GM18507 (cell line): Measurements from ENCODE around the gene CLCF1.
"Not testable (repeated sequence)": the region's sequence is repeated elsewhere in the genome, so short reads cannot be mapped to it uniquely, and the experiment has no call there.

Experiments
- DNase-seq: peaks from one replicate; pipeline ENCODE4 v3.0.0; 2011; ENCODE audit warnings: low read depth; ENCODE audit not compliant: insufficient read length; ENCODE audit errors: extremely low spot score
- FAIRE-seq: peaks from 2 replicates; lab custom pipeline; 2011; peaks lifted over from hg19 to GRCh38; lab: Jason Lieb, UNC

Gene CLCF1

DNA sequence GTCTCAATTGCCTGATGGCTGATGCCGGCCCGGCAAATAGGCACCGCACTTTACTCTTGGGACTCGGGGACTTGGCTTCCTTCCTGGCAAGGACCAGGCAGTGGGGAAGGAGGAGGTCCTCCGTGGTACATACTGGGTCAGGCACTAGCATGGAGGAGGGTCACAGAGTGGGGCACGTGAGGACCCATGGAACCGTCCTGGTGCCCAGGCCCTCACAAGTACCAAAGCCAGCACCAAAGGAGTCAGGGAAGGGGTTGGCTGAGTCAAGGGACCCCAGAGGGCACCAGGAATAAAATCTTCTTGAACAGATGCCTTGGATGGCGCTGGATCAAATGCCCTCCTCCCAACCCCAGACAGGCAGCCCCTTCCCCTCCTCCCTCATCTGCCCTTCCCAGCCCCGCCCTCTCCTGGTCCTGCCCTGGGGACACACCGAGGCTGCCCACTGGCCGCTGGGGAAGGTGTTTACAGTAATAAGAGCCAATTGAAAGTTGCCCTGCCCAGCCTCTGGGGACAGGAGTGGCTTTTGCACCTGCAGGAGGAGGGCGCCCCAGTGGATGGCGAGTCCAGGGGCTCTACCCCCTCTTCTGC, 36.5 kb upstream of the CLCF1 start:
- peak; percentile 60 for FAIRE-seq
- no peak for DNase-seq

DNA sequence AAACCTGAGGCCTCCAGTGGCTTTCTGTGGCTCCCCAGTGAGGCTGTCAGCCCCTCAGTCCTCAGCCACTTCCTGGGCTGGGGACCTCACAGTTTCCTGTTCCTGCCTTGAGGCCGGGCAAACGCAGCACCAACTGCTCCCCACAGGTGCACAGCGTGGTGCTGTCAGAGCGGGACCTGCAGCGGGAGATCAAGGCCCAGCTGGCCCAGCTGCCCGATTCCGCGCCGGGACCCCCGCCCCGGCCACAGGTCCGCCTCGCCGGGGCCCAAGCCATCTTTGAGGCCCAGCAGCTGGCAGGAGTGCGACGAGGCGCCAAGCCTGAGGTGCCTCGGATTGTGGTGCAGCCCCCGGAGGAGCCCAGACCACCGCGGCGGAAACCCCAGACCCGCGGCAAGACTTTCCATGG, 35.9 kb upstream of the CLCF1 start:
- DNase-seq (peak; percentile 65), FAIRE-seq (peak; percentile 94)

DNA sequence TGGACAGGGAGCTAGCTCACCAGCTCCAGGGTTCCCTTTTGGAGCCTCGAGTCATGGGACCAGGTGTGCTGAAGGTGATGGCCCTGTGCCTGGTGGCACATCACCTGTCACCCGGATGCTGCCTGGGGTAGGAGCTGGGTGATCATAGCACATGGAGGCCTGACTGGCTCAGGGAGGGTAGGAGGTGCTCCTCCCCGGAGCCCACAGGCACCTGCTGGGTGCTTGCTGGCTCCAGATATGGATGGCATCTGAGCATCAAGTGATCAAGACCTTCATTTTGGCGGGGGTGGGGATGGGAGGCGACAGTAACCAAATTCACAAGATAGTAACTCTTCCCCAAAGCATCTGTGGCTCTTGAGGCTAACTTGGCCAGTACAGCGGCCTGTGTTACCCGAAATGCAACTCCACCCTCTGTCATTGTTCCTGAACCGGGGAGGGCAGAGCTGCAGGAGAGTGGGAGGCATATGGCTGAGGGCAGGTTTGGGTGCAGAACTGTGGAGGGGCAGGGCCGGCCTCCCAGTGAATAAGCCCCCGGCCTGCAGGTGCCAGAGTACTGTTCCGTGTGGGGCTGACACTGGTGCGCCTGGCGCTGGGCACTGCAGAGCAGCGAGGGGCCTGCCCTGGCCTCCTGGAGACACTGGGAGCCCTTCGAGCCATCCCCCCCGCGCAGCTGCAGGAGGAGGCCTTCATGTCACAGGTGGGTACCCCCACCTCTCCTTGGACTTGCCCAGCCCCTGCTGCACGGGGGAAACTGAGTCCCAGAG, 35.2 kb upstream of the CLCF1 start:
- no peak for FAIRE-seq
- DNase-seq, result no peak

DNA sequence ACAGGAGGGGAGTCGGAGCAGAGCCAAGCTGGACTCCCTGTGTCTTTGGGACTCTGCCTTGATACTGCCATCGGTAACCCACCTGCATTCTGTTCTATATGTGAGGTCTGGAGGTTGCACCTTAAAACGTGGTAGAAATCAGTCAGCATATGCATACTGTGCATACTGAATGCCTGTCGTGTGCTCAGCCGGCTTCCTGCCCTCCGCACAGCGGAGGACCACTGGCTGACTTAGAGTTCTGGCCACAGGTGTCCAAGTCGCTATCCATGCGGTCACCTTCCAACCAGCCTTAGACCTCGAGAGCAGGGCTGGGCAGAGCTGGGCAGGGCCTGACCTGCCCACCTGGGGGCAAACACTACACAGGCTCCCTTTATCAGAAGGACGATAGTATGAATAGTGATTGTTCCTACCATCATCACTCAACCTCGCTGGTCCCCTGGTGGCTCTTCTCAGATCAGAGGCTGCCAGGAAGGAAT, 34.3 kb upstream of the CLCF1 start:
- no peak for FAIRE-seq

DNA sequence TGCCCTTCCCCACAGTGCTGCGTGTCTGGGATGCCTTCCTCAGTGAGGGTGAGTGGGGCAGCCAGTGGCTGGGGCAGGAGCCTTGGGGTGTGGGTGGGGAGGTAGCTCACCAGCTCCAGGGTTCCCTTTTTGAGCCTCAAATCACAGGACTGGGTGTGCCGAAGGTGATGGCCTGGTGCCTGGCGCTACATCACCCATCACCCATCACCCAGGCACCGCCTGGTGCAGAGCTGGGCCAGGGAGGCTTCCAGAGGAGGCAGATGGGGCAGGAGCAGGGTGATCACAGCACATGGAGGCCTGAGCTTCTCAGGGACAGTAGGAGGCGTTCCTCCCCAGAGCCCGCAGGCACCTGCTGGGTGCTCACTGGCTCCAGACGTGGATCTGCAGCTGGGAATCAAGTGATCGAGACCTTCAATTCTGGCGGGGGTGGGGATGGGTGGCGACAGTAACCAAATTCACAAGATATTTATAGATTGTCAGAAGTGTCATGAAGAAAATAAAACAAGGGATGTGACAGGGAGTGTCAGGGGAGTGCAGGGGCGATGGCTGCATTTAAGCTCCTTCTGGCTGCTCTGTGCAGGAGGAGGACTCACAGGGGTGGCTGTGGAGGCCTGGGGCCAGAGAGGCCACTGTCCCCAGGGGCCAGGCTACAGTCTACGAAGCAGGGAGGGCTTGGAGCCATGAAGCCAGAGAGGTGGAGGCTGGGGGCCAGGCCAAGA, 33.7 kb upstream of the CLCF1 start:
- FAIRE-seq (no peak), DNase-seq (no peak)

More for the DNA sequence above, 34.3 kb upstream of the CLCF1 start:
- DNase-seq, result no peak

DNA sequence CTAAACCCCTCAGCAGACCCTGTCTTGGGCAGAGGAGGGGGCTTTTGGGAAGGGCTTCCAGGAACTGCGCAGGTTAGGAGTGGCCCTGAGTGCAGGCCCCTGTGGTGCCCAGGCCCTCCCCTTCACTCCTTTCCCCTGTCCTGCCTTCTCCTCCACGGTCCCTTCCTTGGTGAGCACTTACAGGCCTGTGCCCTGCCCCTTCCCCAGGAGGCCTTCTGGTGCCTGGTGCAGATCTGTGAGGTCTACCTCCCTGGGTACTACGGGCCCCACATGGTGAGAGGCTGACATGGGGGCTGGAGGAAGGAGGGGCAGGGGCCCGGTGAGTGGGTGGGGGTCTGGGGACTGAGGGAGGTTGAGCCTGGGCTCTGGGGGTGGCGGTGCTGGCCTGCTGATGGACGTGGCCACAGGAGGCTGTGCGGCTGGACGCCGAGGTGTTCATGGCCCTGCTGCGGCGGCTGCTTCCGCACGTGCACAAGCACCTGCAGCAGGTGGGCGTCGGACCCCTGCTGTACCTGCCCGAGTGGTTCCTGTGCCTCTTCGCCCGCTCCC, 33.1 kb upstream of the CLCF1 start:
- DNase-seq (no peak), FAIRE-seq (no peak)

DNA sequence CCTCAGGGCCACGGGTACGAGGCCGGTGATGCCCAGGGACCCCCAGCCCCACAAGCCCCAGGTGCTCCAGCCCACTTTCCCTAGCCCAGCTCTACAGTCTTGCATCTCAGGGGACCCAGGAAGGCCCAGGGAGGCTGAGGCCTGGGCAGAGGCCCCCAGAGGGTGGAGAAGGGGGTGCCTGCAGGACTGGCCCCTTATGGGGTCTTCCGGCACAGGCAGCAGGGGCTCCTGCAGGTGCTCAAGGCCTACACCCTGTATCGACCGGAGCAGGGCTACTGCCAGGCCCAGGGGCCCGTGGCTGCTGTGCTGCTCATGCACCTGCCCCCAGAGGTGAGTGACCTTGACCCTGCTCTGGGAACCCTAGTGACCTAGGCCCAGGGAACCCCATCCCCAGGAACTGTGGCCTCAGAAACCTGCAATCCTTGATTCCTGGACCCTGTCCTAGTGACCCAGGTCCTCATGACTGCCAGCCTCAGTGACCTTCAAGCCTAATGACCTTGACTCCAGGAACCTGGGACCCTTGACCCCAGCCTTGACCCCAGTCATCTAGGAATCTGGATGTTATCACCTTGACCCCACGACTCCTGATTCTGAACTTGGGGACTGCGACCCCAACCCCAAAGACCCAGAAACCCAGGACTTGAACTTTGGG, 32.4 kb upstream of the CLCF1 start:
- DNase-seq (no peak), FAIRE-seq (no peak)

DNA sequence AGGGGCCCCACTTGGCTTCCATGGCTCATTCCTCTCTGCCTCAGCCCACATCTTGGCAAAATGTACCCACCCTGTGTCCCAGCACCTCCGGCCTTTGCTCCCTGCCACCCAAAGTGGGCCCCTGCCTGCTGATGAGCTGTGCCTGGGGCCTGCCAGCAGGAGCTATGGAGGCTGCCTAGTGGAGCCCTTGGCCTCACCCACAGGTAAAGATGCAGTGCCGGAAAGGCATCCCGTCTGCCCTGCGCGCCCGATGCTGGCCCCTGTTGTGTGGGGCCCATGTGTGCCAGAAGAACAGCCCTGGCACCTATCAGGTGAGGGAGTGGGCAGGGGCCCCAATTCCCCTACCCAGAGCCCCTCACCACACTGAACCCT, 31.8 kb upstream of the CLCF1 start:
- FAIRE-seq, result no peak
- no peak for DNase-seq

DNA sequence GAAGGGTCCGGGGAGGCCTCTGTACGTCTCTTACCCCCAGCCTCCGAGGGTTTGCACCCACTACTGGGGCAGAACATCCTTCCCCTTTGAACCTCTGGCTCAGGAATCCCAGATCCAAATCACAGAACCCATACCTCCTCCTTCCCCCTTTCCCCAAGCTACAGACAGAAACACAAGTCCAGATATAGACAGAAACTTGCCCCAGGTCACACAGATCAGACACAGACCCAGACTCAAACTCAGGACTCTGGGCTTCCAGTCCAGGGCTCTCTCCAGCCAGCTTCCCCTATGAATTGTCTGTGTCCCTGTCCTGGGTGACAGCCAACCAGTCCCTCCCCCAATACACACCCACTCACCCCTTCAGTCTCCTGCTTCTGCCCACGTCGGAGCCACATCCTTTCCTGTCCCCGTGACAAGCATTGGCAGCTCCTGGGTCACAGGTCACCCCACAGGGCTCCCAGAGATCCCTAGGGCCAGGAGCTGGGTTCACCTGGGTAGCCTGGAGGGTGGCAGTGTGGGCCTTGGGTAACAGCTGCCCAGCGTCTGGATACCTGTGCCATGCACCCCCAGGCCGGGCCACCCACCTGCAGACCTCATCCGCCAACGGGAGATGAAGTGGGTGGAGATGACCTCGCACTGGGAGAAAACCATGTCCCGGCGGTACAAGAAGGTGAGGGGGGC, 31.3 kb upstream of the CLCF1 start:
- DNase-seq (no peak), FAIRE-seq (peak; percentile 60)

DNA sequence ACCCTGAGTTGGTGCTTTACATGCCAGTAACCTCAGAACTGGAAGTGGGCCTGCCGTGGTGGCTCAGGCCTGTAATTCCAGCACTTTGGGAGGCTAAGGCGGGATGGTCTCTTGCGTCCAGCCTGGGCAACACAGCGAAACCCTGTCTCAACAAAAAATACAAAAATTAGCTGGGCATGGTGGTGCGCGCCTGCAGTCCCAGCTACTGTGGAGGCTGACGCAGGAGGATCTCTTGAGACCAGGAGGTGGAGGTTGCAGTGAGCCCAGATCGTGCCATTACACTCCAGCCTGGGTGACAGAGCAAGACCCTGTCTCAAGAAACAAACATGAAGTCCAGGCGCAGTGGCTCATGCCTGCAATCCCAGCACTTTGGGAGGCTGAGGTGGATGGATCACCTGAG, 29.7 kb upstream of the CLCF1 start:
- DNase-seq, FAIRE-seq: not testable (repeated sequence)

DNA sequence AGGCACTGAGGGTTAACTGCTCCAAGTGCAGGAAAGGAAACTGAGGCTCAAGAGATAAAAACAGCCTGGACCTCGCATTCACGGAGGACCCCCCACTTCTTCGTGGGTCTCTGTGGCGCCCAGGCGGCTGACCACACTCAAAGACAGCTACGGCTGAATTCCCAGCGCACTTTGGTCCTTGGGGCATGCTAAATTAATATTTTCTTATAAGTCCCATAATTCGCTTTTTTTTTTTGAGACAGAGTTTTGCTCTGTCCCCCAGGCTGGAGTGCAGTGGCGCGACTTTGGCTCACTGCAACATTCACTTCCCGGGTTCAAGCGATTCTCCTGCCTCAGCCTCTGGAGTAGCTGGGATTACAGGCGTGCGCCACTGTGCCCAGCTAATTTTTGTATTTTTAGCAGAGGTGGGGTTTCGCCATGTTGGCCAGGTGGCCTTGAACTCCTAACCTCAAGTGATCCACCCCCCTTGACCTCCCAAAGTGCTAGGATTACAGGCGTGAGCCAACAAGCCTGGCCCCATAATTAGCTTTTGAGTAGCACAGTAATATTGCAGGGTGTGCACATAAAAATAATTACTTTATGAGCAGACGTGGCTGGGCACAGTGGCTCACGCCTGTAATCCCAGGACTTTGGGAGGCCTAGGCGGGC, 28.9 kb upstream of the CLCF1 start:
- FAIRE-seq, DNase-seq: not testable (repeated sequence)

DNA sequence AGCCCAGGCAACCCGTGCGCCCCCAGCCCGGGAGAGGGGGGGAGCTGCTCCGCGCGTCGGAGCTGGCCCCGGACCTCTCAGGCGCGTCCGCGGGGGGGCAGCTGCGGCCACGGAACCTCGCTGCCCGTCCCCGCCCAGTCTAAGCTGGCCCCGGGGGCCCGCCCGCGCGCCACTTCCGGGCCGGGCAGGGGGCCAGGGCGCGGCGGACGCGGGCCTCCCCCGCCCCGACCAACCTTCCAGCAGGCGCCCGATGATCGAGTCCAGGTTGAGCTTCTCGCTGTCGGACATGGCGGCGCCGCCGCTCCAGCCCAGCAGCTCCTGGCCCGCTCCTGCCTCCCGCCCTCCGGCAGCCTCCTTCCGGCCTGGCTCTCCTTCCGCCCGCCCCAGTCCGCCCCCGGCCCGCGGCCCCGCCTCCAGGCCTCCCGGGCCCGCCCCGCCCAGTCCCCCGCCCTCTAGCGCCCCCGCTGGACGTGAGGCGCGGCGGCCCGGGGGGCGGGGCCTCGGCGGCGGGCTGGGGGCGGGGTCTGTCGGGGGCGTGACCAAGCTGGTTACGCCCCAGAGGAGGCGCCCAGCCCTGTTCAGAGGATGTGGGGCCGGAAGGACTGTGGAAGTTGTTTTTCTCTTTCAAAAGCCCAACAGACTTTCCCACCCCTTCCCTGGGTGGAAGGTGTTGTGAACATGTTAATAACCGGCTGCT, 28.2 kb upstream of the CLCF1 start, which contains the start of gene PPP1CA:
Gene PPP1CA, minus strand, starts transcription at position 364 of the 697 bp plus-strand sequence. Its CDS starts 76 bp downstream, at position 288.
- FAIRE-seq (peak; percentile 95), DNase-seq (peak; percentile 94)

DNA sequence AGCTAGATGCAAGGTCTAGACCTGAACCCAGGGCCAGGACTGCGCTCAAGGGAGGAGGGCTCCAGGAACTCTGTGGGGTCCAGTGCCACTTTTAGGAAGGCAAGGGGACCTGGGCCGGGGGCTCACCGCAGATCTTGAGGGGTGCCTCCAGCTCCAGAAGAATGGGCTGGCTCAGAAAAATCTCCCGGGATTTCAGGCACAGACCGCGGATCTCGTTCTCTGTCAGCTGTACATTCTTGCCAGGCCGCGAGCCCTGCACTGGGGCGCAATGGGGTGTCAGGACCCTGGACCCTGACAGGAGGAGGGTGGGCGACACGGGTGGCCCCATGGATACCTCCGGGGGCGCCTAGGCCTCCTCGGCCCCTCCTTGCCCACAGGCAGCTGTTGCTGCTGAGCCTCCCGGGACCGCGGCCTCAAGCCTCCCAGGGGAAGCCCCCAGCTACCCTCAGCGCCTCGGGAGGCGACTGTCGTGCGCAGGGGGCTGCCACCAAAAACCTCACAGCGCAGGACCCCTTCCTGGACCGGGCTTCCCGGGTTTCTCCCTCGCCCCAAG, 27.6 kb upstream of the CLCF1 start:
- FAIRE-seq (no peak), DNase-seq (no peak)

DNA sequence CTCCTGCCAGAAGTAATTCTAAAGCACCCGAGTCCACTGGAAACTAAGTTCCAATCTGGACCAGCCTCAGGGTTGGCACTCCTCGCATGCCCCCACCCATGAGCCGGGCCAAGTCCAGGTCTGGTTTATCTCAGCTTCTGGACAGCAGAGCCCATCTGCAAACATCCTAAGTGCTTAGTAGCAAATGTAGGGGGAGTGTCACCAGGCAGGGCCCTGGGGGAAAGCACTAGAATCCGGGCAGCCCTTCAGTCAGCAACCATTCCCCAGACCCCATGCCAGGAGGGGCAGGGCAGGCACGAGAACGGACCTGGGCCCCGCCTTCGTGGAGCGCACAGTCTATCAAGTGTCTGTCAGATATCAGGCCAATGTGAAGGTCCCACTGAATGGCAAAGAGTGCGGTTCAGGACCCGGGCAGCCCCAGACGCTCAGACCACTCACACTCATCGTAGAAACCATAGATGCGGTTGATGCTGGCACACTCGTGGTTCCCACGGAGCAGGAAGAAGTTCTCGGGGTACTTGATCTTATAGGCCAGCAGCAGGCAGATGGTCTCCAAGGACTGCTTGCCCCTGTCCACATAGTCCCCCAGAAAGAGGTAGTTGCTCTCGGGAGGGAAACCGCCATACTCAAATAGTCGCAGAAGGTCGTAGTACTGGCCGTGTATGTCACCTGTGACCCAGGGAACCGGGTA, 27.0 kb upstream of the CLCF1 start:
- DNase-seq (no peak), FAIRE-seq (no peak)

DNA sequence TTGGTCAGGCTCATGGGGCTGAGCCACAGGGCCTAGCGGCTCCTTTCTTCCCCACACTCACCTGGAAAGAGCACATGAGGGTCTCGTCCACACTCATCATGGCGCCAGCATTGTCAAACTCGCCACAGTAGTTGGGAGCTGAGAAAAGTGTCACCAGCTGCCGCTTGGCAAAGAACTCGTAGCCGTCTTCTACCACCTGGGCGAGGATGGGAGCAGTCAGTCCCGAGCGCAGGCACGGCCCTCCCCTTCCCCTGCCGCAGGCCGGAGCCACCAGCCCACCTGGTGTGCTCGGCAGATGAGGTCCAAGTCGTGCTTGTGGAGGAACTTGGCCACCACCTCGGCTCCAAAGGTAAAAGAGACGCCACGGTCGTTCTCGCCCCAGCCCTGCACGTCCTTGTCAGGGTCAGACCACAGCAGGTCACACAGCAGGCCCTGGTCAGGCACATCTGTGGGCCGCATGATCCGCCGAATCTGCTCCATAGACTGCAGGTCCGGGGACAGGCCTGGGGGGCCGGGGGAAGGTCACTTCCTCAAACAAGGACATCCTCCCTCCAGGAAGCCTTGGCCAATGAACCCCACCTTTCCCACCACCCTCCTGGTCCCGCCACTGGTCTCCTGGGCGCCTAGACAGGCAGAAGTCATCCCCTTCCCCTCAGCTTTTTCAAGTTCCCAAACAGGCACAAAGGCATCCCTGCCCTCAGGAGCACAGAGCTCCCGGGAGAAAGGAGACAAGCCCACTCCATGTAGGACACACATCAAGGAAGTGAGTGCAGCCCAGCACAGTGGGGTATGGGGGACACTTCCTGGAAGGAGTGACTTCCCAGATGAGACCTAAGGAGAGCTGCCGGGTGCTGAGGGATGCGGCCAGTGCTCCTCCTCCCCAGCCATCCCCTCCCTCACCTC, 25.5 kb upstream of the CLCF1 start:
- no peak for FAIRE-seq
- DNase-seq, result no peak

DNA sequence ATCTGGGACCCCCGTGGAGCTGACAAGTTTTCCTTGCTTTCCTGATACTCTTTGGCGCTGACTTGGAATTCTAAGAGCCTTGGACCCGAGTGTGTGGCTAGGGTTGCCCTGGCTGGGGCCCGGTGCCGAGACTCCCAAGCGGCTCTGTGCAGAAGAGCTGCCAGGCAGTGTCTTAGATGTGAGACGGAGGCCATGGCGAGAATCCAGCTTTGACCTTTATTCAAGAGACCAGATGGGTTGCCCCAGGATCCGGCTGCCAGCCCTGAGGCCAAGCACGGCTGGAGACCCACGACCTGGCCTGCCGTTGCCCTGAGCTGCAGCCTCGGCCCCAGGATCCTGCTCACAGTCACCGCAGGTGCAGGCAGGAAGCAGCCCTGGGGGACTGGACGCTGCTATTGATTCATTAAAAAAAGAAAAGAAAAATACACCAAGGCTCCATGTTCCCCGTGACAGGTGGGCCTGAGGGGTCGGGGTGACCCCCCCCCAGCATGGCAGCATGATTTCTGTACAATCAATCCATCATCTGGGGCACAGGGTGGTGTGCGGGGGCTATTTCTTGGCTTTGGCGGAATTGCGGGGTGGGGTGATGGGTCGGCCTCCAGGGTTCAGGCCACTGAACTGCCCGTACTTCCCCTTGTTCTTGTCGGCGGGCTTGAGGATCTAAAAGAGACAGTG, 24.7 kb upstream of the CLCF1 start:
- no peak for DNase-seq
- no peak for FAIRE-seq
